ENCODE data around the gene COL27A1.

COL27A1 gene

DNA sequence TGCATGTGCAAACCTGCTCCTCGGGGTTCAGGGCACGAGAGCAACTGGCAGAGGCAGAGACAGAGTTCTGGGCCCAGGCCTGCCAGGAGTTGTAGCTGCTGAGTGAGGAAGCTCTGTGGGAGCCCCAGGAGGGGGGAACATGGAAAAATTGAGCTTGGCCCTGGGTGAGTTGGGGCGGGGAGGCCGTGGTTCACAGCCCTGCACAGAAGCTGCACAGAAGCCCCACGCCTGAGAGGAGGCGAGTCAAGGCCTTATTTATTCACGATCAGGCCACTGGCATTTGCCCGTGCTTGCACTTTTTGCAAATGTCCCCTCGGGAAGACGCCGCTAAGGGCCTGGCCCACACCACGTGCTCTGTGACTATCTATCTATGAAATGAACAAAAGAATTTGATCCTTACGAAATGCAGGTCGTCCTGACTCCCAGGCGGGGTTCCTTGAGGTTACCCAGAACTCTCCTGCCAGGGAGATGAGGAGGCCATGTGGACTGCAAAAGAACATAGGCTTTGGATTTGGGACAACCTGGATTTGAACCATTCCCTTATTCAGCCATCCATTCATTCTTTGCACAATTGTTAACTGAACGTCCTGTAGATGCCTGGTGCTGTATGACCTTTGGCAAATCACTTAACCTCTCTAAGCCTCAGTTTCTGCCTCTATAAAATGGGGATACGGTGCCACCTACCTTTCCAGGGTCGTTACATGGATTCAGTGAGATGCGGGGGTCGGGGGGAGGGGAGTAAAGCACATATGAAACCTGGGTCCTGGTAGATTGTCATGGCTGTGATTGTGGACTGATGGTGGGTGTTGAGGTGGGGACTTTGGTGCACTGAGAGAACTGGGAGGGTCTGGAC lies 17.9 kb downstream of the COL27A1 start:
- CTCF ChIA-PET: no interaction called here
- TF ChIP-seq, protein P1, sequence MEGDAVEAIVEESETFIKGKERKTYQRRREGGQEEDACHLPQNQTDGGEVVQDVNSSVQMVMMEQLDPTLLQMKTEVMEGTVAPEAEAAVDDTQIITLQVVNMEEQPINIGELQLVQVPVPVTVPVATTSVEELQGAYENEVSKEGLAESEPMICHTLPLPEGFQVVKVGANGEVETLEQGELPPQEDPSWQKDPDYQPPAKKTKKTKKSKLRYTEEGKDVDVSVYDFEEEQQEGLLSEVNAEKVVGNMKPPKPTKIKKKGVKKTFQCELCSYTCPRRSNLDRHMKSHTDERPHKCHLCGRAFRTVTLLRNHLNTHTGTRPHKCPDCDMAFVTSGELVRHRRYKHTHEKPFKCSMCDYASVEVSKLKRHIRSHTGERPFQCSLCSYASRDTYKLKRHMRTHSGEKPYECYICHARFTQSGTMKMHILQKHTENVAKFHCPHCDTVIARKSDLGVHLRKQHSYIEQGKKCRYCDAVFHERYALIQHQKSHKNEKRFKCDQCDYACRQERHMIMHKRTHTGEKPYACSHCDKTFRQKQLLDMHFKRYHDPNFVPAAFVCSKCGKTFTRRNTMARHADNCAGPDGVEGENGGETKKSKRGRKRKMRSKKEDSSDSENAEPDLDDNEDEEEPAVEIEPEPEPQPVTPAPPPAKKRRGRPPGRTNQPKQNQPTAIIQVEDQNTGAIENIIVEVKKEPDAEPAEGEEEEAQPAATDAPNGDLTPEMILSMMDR (IDR thresholded peaks at IDR 0.05; ENCODE audit: control extremely low read depth, extremely low read depth, low read depth, missing control alignments): no peak
- no peak for DNase-seq (ENCODE audit: extremely low spot score)
- POLR2A ChIA-PET: no interaction called here

DNA sequence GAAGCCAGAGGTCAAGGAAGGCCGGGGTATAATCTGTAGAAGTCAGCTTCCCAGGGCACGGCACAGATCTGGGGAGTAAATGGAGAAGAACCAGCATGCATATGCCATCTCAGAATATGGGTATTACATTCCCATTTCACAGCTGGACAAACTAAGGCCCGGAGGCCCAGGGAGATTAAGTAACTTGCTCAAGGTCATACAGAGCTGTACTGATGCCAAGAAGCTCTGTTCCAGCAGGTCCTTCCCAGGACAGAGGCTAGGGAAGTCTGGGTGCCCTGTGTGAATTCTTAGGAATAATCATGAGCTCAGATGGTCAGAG lies 19.2 kb downstream of the COL27A1 start:
- DNase-seq (ENCODE audit: extremely low spot score): no peak
- ChIA-PET CTCF (interaction anchor here (1.1 to 1.3 kb wide), 2 partner anchors 10 to 20 kb away, joined by 4 read pairs; partner anchors contain the start of gene COL27A1), POLR2A (no interaction called here)
- TF ChIP-seq, protein P1 (IDR thresholded peaks at IDR 0.05; ENCODE audit: control extremely low read depth, extremely low read depth, low read depth, missing control alignments): no peak

DNA sequence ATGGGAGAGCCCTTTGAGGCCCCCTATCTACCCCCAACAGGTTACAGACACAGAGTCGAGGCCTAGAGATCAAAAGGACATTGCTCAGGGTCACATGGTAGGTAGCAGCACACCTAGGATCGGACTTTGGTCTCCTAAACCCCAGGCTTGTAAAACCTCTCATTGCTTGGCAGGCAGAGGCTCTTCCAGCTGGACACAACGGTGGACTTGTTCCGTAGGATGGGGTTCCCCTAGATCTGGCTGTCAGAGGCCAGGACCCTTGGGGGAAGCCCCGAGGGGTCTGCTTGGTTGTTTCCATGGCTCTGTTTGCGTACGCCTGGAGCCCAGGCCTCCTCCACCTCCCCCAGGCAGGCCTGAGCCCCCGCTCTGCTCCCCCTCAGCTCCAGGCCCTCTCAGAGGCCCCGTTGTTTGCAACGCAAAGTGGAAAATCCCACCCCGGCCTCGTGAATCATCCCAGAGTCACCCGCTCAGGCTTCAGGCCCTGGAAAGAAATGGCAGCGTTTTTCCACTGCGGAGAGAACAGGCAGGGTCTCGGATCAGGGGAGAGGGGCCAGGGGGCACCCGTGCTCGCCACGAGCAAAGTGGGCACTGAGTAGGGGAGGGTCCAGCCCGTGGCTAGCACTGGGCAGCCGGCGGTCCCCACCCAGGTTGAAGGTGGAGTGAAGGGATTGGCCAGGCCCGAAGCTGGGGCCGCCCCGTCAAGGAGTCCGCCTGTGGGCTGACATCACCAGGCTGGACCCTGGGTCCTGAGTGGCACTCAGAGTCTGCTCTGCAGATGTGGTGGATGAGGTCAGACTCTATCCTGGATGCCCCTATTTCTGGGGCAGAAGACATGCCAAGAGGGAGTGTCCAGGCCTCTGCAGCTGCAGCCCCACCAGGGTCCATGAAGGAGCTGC lies 19.8 kb downstream of the COL27A1 start:
- POLR2A ChIA-PET: no interaction called here
- CTCF ChIA-PET: interaction anchor here (1.1 to 1.3 kb wide), 2 partner anchors 11 to 20 kb away, joined by 4 read pairs; partner anchors contain the start of gene COL27A1
- TF ChIP-seq, protein P1 (IDR thresholded peaks at IDR 0.05; ENCODE audit: control extremely low read depth, extremely low read depth, low read depth, missing control alignments): no peak
- no peak for DNase-seq (ENCODE audit: extremely low spot score)

DNA sequence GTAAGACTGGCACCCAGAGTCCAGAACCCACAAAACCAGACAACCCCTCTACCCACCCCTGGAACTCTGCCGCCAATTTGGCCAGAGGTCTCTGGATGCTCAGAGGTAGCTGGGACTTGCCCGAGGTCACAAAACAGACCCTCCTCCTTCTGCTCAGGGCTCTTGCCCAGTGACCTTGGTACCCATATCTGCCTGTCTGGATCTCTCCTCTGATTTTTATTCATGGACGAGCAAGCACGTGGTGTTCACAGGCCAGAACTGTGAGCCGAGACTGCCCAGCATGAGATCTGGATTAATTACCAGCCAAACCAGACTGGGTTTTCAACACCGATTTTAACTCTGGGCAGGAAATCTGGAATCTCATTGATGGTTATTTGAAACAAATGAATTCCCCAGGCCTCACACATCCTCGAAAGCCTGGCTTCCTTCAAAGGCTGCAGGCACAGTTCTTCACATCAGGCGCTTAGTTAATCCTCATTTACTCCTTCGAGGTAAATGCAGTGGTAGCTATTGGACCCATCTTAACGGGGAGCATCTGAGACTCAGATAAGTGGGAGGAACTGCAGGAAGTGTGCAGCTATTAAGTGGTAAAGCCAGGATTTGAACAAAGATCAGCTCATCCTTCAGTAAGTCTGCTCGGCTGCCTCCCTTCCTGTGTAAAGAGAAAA lies 21.4 kb downstream of the COL27A1 start:
- ChIA-PET CTCF (interaction anchor here (1.5 to 1.6 kb wide), 2 partner anchors 16 to 114 kb away, joined by 4 to 6 read pairs; no protein-coding TSS in a partner anchor), POLR2A (no interaction called here)
- TF ChIP-seq, protein P1 (IDR thresholded peaks at IDR 0.05; ENCODE audit: control extremely low read depth, extremely low read depth, low read depth, missing control alignments): no peak
- DNase-seq (ENCODE audit: extremely low spot score): no peak

DNA sequence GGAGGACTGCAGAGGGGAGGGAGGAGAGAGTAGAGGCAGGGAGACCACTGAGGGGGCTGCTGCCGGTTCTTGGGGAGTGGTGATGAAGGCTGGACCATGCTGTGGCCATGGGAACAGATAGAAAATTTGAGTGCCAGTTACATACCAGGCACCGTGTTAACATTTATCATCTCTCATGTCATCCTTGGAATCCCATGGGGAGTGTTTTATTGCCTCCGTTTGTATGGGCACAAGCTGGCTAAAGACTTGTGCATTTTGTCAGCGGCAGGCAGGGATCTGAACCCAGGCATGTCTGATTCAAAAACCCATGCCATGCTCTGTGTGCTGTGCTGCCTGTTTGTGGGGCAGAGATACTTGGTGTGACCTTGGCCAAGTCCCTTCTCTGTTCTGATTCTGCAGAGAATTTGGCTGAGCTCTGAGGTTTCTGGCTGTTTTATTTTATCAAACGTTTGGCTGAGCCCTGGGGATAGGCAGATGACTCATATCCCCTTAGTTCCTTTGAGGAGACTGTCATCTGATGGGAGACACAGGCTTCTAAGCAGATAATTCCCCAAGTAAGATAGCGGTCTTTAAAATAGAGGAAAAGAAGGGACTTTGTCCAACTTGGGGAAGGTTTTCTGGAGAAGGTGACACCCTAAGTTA lies 22.2 kb downstream of the COL27A1 start:
- DNase-seq (ENCODE audit: extremely low spot score): no peak
- TF ChIP-seq, protein P1 (IDR thresholded peaks at IDR 0.05; ENCODE audit: control extremely low read depth, extremely low read depth, low read depth, missing control alignments): no peak
- CTCF ChIA-PET: interaction anchor here (1.5 to 1.6 kb wide), 2 partner anchors 17 to 113 kb away, joined by 4 to 6 read pairs; no protein-coding TSS in a partner anchor
- POLR2A ChIA-PET: no interaction called here

DNA sequence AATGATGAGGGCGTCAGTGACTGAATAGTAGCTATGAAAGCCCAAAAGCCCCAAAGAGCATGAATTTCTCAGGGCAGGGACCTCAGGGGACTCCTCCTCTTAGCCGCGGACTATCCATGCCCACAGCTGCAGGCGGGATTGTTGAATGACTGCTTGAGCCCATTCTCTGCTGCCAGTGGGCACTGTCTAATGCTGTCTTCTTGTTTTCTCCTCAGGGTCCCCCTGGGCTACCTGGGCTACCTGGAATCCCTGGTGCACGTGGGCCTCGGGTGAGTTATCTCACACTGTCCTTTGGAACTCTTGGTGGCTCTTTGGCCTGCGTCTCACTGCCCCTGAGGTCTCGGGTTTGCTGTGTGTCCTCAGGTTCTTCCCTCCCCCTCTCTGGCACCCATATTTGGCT lies 22.7 kb downstream of the COL27A1 start:
- POLR2A ChIA-PET: no interaction called here
- CTCF ChIA-PET: no interaction called here

More for the DNA sequence above, 22.7 kb downstream of the COL27A1 start:
- TF ChIP-seq, protein P1 (IDR thresholded peaks at IDR 0.05; ENCODE audit: control extremely low read depth, extremely low read depth, low read depth, missing control alignments): no peak
- DNase-seq (ENCODE audit: extremely low spot score): no peak
